ENCODE results near the gene C6orf120. TPM values are rescaled to one million over a fixed set of nuclear protein-coding genes. Genes with fewer than 3 reads are reported as not detected.

Gene C6orf120
- total RNA-seq, 1 experiment from 2014 or later, result 20.6 TPM

- no peaks in the 10 kb centered on the region for H4K20me1 ChIP-seq (ENCODE audit: insufficient read depth)
- H3K36me3 ChIP-seq (ENCODE audit: control insufficient read depth in 1 of 2, insufficient read depth in 2 of 2, low read length in 2 of 2), result peaks cover 13 to 21% of the 10 kb centered on the region in 2 experiments; a peak in 2 of 4 replicates
- H3K4me1 ChIP-seq (ENCODE audit: control insufficient read depth in 1 of 2, insufficient read depth in 2 of 2, low read length in 2 of 2), result no peaks in the 10 kb centered on the region
- CTCF ChIA-PET, result no interaction called here
- RAD21 ChIA-PET (ENCODE audit: low non-redundant PET in 1 of 2, low total read pairs in 2 of 2, uncharacterized antibody in 2 of 2, unreplicated experiment in 2 of 2), result no interaction called here
- H3K9me3 ChIP-seq (ENCODE audit: control insufficient read depth in 1 of 2, insufficient read depth in 1 of 2, low read depth in 1 of 2, low read length in 2 of 2), result no peaks in the 10 kb centered on the region
- no peak overlapping the region for H2AFZ ChIP-seq (ENCODE audit: low read depth, low read length, poor library complexity, severe bottlenecking)
- no peaks in the 10 kb centered on the region for H3K27me3 ChIP-seq (ENCODE audit: insufficient read depth, low read length)
- H3K79me2 ChIP-seq (ENCODE audit: insufficient read depth, low read length), result peaks cover 20% of the 10 kb centered on the region
- no TSS peak for BruUV-seq (replicated peaks)
- H3K4me2 ChIP-seq (ENCODE audit: low read length), result no peak overlapping the region
- no peak overlapping the region for H3K4me3 ChIP-seq (replicated peaks in 1 of 2; ENCODE audit: low read depth in 1 of 2, low read length in 2 of 2)
- no peak for TF ChIP-seq TCF7L2 (IDR thresholded peaks at IDR 0.05; ENCODE audit: borderline replicate concordance, extremely low read depth, insufficient read depth, insufficient read length)
- no peak for TF ChIP-seq ATF3 (IDR thresholded peaks at IDR 0.05)
- TF ChIP-seq FOSL1 (IDR thresholded peaks at IDR 0.05; ENCODE audit: low read depth), result no peak
- TF ChIP-seq SIN3A (IDR thresholded peaks at IDR 0.05; ENCODE audit: low read depth), result no peak
- no peak for TF ChIP-seq REST (IDR thresholded peaks at IDR 0.05; ENCODE audit: low read depth)
- TF ChIP-seq YY1 (IDR thresholded peaks at IDR 0.05; ENCODE audit: extremely low read depth, insufficient replicate concordance, low read depth, low read length), result no peak
- TF ChIP-seq EGR1 (IDR thresholded peaks at IDR 0.05; ENCODE audit: low read depth), result no peak
- TF ChIP-seq SP1 (IDR thresholded peaks at IDR 0.05; ENCODE audit: low read depth), result no peak
- no peak for TF ChIP-seq ZNF274 (IDR thresholded peaks at IDR 0.05; ENCODE audit: low read depth, low read length)
- no peak for TF ChIP-seq CBX3 (IDR thresholded peaks at IDR 0.05; ENCODE audit: low read depth)
- TF ChIP-seq ZFX (IDR thresholded peaks at IDR 0.05), result no peak
- TF ChIP-seq MAX (IDR thresholded peaks at IDR 0.05), result no peak
- TF ChIP-seq ZBTB33 (IDR thresholded peaks at IDR 0.05; ENCODE audit: extremely low read depth, insufficient replicate concordance, low read length), result no peak
- TF ChIP-seq SRF (IDR thresholded peaks at IDR 0.05; ENCODE audit: low read depth), result no peak
- no peak for TF ChIP-seq CEBPB (IDR thresholded peaks at IDR 0.05; ENCODE audit: low read depth)
- no peak for TF ChIP-seq ELF1 (IDR thresholded peaks at IDR 0.05; ENCODE audit: borderline replicate concordance, low read depth)
- TF ChIP-seq EZH2phosphoT487 (IDR thresholded peaks at IDR 0.05; ENCODE audit: borderline replicate concordance), result no peak
- no peak for TF ChIP-seq CTCF (IDR thresholded peaks at IDR 0.05 in 2 of 3, conservative IDR thresholded peaks at IDR 0.05 in 1 of 3; ENCODE audit: borderline replicate concordance in 1 of 3, insufficient read depth in 1 of 3, low read depth in 2 of 3, low read length in 2 of 3)
- TF ChIP-seq JUND (IDR thresholded peaks at IDR 0.05), result no peak
- TF ChIP-seq POLR2AphosphoS5 (IDR thresholded peaks at IDR 0.05; ENCODE audit: low read depth, low read length), result no peak
- no peak overlapping the region for H3K9ac ChIP-seq (ENCODE audit: low read length)
- H3K27ac ChIP-seq (ENCODE audit: low read depth, low read length), result no peak overlapping the region
- POLR2A ChIA-PET, result no interaction called here
- intact Hi-C loops (cut with micrococcal nuclease), result no loop called here
- DNase-seq (ENCODE audit: low read depth, low spot score) (no peak), ATAC-seq (no peak)
- no peaks in the 10 kb centered on the region for H3K9me2 ChIP-seq (ENCODE audit: insufficient read depth)
These were observed 12.3 kb downstream of the C6orf120 start for GRCh38 chr6:169714178-169714577.
